Rectal smooth muscle tissue (tissue), 1 donor: ENCODE results near the gene UBE2Q1.

ENCODE experiments used
- H3K27ac ChIP-seq: one replicate; pipeline ENCODE4 v1.7.0; 2013; ENCODE audit warnings: low read depth, low read length, inconsistent platforms
- H3K27me3 ChIP-seq: one replicate; pipeline ENCODE4 v1.7.0; 2013; ENCODE audit warnings: low read length; ENCODE audit not compliant: control insufficient read depth, insufficient read depth
- H3K36me3 ChIP-seq: one replicate; pipeline ENCODE4 v1.7.0; 2013; ENCODE audit warnings: low read length; ENCODE audit not compliant: control insufficient read depth, insufficient read depth
- H3K4me1 ChIP-seq: one replicate; pipeline ENCODE4 v1.7.0; 2013; ENCODE audit warnings: low read length; ENCODE audit not compliant: control insufficient read depth, insufficient read depth
- H3K4me3 ChIP-seq: one replicate; pipeline ENCODE4 v1.7.0; 2013; ENCODE audit warnings: low read length
- H3K9ac ChIP-seq: one replicate; pipeline ENCODE4 v1.7.0; 2013; ENCODE audit warnings: low read length

Gene UBE2Q1

DNA sequence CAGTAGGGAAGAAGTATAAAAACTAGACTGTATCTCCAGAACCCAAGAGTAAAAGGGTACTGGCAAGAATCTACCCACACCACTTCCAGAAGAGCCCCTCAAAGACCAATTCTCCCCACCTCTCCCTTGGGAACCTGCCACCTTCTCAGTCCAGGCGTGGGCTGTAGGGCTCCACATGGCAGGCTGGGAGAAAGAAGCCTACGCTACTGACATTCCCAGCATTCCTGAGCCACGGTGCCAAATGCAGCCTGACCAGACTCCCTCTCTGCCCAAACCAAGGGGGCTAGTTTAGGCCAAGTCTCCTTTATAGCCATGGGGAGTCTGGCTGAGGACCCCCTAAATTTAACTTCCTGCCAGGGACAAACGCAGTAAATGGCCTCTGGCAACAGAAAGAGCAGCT, 2.0 kb downstream of the UBE2Q1 start:
- no peak overlapping the region for H3K27ac ChIP-seq
- H3K9ac ChIP-seq, result no peak overlapping the region
- peak overlapping the region; percentile 80 for H3K4me3 ChIP-seq
- peaks cover 32% of the 10 kb centered on the region for H3K36me3 ChIP-seq
- H3K27me3 ChIP-seq, result no peaks in the 10 kb centered on the region
- H3K4me1 ChIP-seq, result peaks cover 31% of the 10 kb centered on the region

DNA sequence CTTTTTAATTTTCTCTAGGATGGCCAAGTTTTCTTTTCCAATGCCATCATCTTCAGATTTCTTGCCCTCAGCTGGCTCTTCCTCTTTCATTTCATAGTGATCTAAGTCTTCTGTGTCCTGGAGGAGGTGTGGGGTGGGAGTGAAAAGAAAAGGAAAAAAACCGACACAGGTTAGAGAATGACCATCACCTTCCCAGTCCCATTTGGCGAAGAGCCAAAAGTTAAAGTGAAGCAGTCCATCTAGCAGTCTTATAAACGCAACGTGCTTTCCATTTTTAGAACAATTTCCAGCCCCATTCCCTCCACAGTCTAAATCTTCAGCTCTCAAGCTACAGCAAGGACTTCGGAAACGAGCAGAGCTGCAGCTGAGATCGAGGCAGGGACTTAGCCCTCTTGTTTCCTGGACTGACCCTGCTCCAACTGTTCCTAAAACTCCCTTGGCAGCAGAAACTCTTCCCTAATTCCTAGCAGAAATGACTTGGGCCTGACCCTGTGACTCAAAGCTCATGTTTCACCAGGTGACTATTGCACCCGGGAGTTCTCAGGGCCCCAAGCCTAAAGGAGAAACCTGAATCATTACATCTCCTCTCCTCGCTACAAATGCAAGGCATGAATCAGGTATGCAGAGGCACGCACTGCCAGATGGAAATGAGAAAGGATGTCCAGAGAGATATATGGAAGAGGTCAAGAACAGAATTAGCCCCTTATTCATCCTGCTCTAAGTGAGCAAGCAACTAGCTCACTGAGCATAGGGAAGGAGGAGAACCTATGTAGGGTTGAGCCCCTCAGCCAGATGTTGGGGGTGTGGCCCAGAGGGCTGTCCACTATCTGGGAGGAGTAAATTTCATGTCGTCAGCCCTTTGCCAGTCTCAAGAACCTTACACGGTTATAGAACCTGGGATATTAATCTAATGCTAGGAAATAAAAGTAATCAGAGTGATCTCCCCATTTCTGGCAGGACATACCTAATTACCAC, 5.1 kb downstream of the UBE2Q1 start:
- Histone ChIP-seq H3K36me3 (peaks cover 45% of the 10 kb centered on the region), H3K9ac (no peak overlapping the region), H3K4me3 (no peak overlapping the region), H3K4me1 (peaks cover 28% of the 10 kb centered on the region), H3K27me3 (no peaks in the 10 kb centered on the region), H3K27ac (no peak overlapping the region)

DNA sequence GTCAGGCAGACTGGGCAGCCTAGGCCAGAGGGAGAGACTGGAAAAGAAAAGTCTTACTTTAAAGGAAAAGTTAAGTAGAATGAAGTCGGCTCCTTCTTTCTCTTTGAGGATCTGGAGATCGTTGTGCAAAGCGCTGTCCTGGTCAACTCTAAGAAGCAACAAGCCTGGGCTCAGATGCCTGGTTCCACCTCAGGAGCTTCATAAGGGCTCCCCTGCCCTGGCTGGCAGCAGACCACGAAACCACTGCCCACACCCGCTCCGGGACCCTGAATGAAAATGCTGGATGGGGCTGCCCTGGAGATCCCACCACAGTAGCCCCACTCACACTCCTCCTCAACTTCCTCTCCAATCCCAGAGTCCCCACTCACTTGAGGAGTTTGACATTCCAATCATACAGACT, 6.4 kb downstream of the UBE2Q1 start:
- no peaks in the 10 kb centered on the region for H3K27me3 ChIP-seq
- H3K4me3 ChIP-seq, result no peak overlapping the region
- no peak overlapping the region for H3K27ac ChIP-seq
- H3K9ac ChIP-seq, result no peak overlapping the region
- H3K4me1 ChIP-seq, result peaks cover 21% of the 10 kb centered on the region
- H3K36me3 ChIP-seq, result peaks cover 45% of the 10 kb centered on the region

DNA sequence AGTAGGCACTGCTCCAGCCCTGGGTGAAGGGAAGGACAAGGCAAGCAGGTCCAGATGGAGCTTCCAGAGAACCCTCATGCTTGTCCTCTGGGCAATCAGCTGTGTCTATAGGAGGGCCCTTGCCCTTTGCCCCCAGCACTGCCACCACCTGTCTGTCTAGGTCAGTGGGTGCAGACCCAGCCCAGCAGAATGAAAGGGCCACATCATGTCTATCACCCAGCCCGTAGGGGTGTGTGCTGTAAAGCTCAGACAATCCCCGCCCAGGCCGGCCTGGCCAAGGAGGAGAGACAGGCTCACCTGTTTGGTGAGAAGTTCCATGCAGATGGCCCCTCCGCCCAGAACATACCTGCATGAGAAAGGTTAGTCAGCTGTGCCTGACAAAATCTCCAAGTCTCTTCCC, 7.0 kb downstream of the UBE2Q1 start:
- H3K4me3 ChIP-seq, result no peak overlapping the region
- H3K4me1 ChIP-seq, result peaks cover 16% of the 10 kb centered on the region

DNA sequence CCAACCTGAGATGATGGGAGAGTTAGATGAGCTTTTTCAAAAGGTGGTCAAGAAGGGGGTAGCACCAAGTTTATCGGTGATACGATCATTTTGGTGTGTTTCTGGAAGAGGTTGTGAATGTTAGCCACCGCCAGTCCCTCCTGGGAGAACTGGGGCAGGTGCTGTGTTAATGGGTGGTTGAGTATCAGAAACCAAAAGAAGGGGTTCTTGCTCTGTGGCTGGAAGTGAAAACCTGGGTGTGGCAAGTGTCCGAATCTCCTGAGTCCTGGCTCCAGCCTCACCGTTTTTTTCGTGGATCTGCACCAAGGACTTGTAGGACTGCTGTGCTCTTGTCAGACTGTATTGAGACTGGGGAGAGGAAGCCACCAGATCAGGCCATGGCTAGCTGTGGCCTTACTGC, 7.8 kb downstream of the UBE2Q1 start:
- Histone ChIP-seq H3K4me3 (no peak overlapping the region), H3K36me3 (peaks cover 45% of the 10 kb centered on the region), H3K27ac (no peak overlapping the region), H3K4me1 (peaks cover 11% of the 10 kb centered on the region), H3K27me3 (no peaks in the 10 kb centered on the region), H3K9ac (no peak overlapping the region)

More for the DNA sequence above, 7.0 kb downstream of the UBE2Q1 start:
- H3K36me3 ChIP-seq, result peaks cover 45% of the 10 kb centered on the region
- no peak overlapping the region for H3K27ac ChIP-seq
- H3K27me3 ChIP-seq, result no peaks in the 10 kb centered on the region
- no peak overlapping the region for H3K9ac ChIP-seq

DNA sequence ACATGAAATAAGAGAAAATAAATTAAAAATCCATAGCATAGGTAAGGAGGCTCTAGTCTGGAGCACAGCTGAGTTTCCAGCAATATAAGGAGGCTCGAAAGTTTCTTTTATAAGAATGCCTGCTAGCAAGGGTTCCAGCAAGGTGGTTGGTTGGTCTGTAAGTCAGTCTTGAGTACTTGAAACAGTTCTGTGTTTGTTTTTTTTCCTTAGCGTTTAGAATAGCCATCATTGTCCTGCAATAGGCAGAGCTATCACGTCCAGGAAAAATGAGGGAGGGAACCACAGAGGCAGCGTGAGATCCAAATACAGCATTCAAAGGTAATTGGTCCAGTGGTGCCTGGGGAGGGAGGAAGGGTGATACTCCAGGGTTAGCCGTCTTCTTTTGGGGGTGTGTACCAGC, 8.4 kb downstream of the UBE2Q1 start:
- Histone ChIP-seq H3K27ac (no peak overlapping the region), H3K4me1 (peaks cover 11% of the 10 kb centered on the region), H3K36me3 (peaks cover 40% of the 10 kb centered on the region), H3K9ac (no peak overlapping the region), H3K4me3 (no peak overlapping the region), H3K27me3 (no peaks in the 10 kb centered on the region)

DNA sequence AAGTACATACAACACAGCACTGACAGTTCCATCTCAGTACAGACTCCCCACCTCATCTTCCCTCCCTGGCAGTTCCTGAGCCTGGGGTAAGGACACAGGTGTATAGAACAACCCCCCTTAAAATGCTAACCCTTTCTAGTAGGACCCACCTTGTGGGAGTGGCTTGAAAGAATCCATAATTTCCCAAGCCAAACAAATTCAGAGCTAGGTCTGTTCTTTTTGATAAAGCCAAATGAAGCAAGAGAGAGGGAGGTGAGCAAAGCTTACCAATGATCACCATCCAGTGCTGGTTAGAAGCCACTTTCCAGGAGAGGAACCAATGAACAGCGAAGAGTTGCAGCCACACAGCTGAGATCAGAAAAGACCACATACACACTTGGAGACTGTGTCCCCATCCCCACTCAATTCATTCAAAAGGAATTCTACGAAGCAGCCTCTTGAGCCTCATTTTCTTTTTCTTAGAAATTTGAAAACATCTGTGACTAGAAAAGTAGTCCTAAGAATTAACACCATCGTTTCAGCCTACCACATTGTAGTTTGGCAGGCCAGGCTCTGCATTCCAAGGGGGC, 9.2 kb downstream of the UBE2Q1 start:
- H3K4me1 ChIP-seq, result peaks cover 11% of the 10 kb centered on the region

DNA sequence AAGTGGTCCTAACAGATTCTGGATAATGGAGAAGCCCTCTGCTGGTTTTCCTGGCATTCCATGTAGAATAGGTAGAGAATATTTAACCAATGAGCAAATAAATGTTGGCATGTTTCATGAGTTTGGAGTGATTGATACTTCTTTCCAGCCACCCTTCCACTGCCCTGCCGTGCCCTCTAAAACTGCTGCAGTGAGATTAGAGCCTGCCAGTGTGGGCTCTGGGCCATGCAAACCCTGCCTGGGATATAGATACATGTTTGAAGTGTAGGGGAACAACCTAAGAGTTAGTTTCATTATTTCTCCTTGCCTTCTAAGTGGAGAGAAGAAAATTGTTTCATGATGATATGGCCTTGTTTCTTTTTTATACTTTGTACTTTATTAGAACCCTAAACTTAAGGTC, 10.4 kb downstream of the UBE2Q1 start:
- H3K36me3 ChIP-seq, result peaks cover 27% of the 10 kb centered on the region
- peaks cover under 1% of the 10 kb centered on the region for H3K4me1 ChIP-seq
- no peak overlapping the region for H3K27ac ChIP-seq

More for the DNA sequence above, 9.2 kb downstream of the UBE2Q1 start:
- no peak overlapping the region for H3K9ac ChIP-seq
- H3K4me3 ChIP-seq, result no peak overlapping the region
- H3K27me3 ChIP-seq, result no peaks in the 10 kb centered on the region
- H3K36me3 ChIP-seq, result peaks cover 36% of the 10 kb centered on the region
- H3K27ac ChIP-seq, result no peak overlapping the region

DNA sequence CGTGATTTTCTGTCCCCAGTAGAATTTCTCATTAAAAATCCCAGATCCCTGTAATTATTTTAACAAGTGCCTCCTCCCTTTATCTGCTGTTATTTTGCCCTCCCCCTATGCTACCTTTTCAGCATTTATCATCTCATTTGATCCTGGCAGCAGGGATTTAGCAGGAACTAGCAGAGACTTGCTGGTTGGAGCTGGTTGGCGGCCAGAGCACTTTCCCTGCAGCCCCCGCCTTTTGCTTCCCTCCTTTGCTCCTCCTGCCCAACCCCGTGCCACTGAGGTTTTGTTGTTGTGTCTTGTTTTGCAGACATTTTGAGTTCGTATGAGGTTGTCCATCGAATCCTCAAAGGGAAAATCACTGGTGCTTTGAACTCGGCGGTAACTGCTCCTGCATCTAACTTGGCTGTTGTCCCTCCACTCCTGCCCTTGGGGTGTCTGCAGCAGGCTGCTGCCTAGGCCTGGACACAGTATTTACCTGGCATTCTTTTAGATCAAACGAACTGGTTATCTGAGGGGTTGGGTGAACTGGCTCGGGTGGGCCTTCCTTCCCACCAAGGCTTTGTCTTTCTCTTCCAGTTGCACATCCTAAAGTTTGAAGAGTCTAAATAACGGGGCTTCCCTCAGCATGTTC, 11.2 kb downstream of the UBE2Q1 start:
- Histone ChIP-seq H3K27me3 (no peaks in the 10 kb centered on the region), H3K4me1 (no peaks in the 10 kb centered on the region), H3K27ac (no peak overlapping the region), H3K36me3 (peaks cover 21% of the 10 kb centered on the region), H3K9ac (no peak overlapping the region), H3K4me3 (no peak overlapping the region)

More for the DNA sequence above, 10.4 kb downstream of the UBE2Q1 start:
- no peak overlapping the region for H3K9ac ChIP-seq
- H3K27me3 ChIP-seq, result no peaks in the 10 kb centered on the region
- H3K4me3 ChIP-seq, result no peak overlapping the region

DNA sequence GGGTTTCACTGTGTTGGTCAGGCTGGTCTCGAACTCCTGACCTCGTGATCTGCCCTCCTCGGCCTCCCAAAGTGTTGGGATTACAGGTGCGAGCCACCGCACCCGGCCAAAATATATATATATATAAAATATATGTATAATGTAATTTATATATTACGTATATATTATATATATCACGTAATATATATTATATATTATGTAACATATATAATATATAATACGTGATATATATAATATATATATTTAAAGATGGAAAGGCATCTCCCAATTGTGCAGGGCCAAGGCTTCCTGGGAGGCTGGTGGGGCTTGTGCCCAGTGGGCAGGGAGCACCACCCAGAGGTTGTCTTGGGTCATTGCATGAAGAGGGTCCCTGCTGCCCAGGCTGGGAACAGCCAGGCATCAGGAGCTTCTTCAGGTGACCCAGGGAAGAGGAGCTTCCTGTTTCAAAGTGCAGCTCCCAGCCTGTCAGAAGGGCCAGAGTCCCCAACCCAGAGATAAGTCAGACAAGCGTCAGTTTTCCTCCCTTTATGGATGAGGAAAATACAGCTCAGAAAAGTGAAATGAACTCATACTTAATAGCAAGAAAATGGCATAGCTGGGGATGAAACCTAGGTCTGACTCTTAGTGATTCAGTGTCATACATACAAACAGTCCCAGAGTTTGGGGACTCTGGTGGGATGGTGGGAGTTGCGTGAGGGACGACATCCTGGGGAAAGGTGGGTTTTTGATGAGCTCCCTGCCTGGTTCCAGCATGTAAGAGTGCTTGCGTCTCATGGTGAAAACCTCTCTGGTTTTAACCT, 12.0 kb downstream of the UBE2Q1 start:
- Histone ChIP-seq H3K4me3 (no peak overlapping the region), H3K36me3 (peaks cover 14% of the 10 kb centered on the region), H3K27ac (no peak overlapping the region), H3K27me3 (no peaks in the 10 kb centered on the region), H3K4me1 (no peaks in the 10 kb centered on the region), H3K9ac (no peak overlapping the region)

DNA sequence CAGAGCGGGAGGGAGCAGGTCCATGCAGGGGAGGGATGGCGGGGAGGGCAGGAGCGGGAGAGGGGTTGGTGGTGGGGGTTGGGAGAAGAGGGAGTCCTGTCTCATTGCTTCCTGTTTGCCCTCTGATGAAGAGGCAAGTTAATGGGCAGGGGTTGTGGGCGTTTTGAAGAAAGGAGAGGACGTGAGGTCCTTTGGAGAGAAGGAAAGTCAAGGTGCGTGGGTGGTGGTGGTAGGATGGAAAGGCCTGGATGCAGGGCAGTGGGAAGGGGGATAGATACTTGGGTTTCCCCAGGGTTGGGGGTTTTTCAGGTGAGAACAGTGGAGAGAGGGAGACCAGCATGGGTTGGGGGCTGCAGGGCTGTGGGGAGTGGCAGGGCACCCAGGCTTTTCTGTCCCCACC, 17.2 kb downstream of the UBE2Q1 start:
- Histone ChIP-seq H3K4me1 (no peaks in the 10 kb centered on the region), H3K4me3 (no peak overlapping the region), H3K27ac (no peak overlapping the region), H3K36me3 (no peaks in the 10 kb centered on the region), H3K27me3 (no peaks in the 10 kb centered on the region), H3K9ac (no peak overlapping the region)
